ENCODE data around the gene MNS1.

Gene MNS1

DNA sequence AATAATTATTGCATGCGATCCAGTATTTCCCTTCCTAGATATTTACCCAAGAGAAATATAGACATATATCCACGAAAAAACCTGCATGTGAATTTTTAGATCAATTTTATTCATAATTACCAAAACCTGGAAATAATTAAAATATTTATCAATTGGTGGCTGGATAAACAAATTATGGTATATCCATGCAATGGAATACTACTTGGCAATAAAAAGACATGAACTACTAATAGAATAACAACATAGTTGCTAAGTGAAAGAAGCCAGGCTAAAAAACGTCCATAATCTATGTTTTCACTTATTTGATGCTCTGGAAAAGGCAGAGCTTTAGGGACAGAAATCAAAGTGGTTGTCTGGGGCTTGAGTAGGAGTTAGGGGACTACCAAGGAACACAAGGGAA is 79.0 kb downstream of the MNS1 start:
- ChIA-PET CTCF (no interaction called here), POLR2A (no interaction called here)
- TF ChIP-seq, protein P1, sequence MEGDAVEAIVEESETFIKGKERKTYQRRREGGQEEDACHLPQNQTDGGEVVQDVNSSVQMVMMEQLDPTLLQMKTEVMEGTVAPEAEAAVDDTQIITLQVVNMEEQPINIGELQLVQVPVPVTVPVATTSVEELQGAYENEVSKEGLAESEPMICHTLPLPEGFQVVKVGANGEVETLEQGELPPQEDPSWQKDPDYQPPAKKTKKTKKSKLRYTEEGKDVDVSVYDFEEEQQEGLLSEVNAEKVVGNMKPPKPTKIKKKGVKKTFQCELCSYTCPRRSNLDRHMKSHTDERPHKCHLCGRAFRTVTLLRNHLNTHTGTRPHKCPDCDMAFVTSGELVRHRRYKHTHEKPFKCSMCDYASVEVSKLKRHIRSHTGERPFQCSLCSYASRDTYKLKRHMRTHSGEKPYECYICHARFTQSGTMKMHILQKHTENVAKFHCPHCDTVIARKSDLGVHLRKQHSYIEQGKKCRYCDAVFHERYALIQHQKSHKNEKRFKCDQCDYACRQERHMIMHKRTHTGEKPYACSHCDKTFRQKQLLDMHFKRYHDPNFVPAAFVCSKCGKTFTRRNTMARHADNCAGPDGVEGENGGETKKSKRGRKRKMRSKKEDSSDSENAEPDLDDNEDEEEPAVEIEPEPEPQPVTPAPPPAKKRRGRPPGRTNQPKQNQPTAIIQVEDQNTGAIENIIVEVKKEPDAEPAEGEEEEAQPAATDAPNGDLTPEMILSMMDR (IDR thresholded peaks at IDR 0.05; ENCODE audit: insufficient read depth, low read length, missing control alignments), result no peak
- H3K4me3 ChIP-seq (ENCODE audit: low read depth, low read length), result no peak overlapping the region
- DNase-seq (ENCODE audit: low read depth, low spot score), result no peak

DNA sequence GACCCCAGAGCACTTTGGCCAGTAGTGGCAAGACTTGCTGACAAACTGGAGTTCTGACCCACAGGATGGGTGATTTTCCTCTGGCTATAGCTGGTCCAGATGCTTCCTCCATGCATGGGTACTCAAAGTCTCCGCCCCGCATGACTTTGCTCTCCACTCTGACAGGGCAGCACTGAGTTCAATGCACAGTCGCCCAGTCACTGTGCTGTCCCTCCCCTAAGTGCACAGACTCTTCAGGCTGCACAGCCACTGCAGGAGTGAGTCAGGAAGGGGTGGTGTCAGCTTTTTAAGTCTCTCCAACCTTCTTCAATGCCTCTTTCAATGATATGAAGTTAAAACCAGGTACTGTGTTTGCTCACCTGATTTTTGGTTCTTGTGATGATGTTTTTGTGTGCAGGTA is 81.9 kb downstream of the MNS1 start:
- TF ChIP-seq, protein P1 (IDR thresholded peaks at IDR 0.05; ENCODE audit: insufficient read depth, low read length, missing control alignments), result no peak
- ChIA-PET CTCF (no interaction called here), POLR2A (no interaction called here)

More for the DNA sequence above, 81.9 kb downstream of the MNS1 start:
- no peak overlapping the region for H3K4me3 ChIP-seq (ENCODE audit: low read depth, low read length)
- no peak for DNase-seq (ENCODE audit: low read depth, low spot score)
